GM12892 (cell line): Measurements from ENCODE around the gene PCSK5.

ENCODE experiments used
- POLR2A ChIP-seq: IDR thresholded peaks from 2 replicates; pipeline ENCODE4 v1.6.1; 2011; ENCODE audit warnings: low read depth, low read length, control low read depth
- POLR2AphosphoS5 ChIP-seq: IDR thresholded peaks from 2 replicates; pipeline ENCODE4 v1.6.1; 2011; ENCODE audit warnings: low read depth, low read length, control low read depth

DNA sequence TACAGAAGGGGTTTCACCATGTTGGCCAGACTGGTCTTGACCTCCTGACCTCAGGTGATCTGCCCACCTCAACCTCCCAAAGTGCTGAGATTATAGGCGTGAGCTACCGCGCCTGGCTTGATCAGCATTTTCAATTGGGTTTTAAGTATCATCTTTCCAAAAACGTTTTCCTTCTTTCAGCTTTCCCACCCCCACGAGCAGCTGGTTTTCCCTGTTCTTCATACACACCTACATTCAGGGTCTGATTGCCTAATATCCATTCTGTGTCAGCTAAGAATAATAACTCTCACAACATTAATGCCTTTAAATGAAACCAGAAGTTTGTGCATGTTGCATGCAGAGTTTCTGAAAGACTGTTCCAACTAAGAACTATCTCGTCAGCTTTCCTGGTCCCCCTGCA is 465.4 kb downstream of the PCSK5 start:
- TF ChIP-seq POLR2AphosphoS5 (no peak), POLR2A (no peak)
